Measurements from ENCODE around the gene ALG14.

The ALG14 gene

GRCh38 chr1:95089650-95090287 lies 17.0 kb upstream of the ALG14 start:
- no peak for DNase-seq (ENCODE audit: insufficient read length, low spot score)
- no peak for FAIRE-seq
- no peak for TF ChIP-seq POU2F2 (IDR thresholded peaks at IDR 0.05; ENCODE audit: low read depth, low read length)
- TF ChIP-seq PAX5 (IDR thresholded peaks at IDR 0.05; ENCODE audit: insufficient read depth, low read length, severe bottlenecking): no peak
- TF ChIP-seq TAF1 (IDR thresholded peaks at IDR 0.05; ENCODE audit: low read depth, low read length): no peak
- TF ChIP-seq POLR2A (IDR thresholded peaks at IDR 0.05; ENCODE audit: low read depth, low read length): no peak
- TF ChIP-seq POLR2AphosphoS5 (IDR thresholded peaks at IDR 0.05; ENCODE audit: low read depth, low read length): no peak
- no peak for TF ChIP-seq SPI1 (IDR thresholded peaks at IDR 0.05; ENCODE audit: low read depth, low read length)

- TF ChIP-seq POLR2A (IDR thresholded peaks at IDR 0.05; ENCODE audit: low read depth, low read length) (no peak), POU2F2 (IDR thresholded peaks at IDR 0.05; ENCODE audit: low read depth, low read length) (no peak), TAF1 (IDR thresholded peaks at IDR 0.05; ENCODE audit: low read depth, low read length) (no peak), POLR2AphosphoS5 (IDR thresholded peaks at IDR 0.05; ENCODE audit: low read depth, low read length) (no peak), PAX5 (IDR thresholded peaks at IDR 0.05; ENCODE audit: insufficient read depth, low read length, severe bottlenecking) (no peak), SPI1 (IDR thresholded peaks at IDR 0.05; ENCODE audit: low read depth, low read length) (no peak)
- DNase-seq (ENCODE audit: insufficient read length, low spot score) (no peak), FAIRE-seq (no peak)
These were observed 15.6 kb upstream of the ALG14 start for GRCh38 chr1:95088303-95088702.

- DNase-seq (ENCODE audit: insufficient read length, low spot score) (no peak), FAIRE-seq (no peak)
- TF ChIP-seq POU2F2 (IDR thresholded peaks at IDR 0.05; ENCODE audit: low read depth, low read length) (no peak), TAF1 (IDR thresholded peaks at IDR 0.05; ENCODE audit: low read depth, low read length) (no peak), SPI1 (IDR thresholded peaks at IDR 0.05; ENCODE audit: low read depth, low read length) (no peak), POLR2AphosphoS5 (IDR thresholded peaks at IDR 0.05; ENCODE audit: low read depth, low read length) (no peak), PAX5 (IDR thresholded peaks at IDR 0.05; ENCODE audit: insufficient read depth, low read length, severe bottlenecking) (no peak)
These were observed 14.3 kb upstream of the ALG14 start for GRCh38 chr1:95086949-95087533.

GRCh38 chr1:95085376-95085775 lies 12.6 kb upstream of the ALG14 start:
- DNase-seq (ENCODE audit: insufficient read length, low spot score): no peak
- TF ChIP-seq TAF1 (IDR thresholded peaks at IDR 0.05; ENCODE audit: low read depth, low read length) (no peak), POU2F2 (IDR thresholded peaks at IDR 0.05; ENCODE audit: low read depth, low read length) (no peak), POLR2AphosphoS5 (IDR thresholded peaks at IDR 0.05; ENCODE audit: low read depth, low read length) (no peak), POLR2A (IDR thresholded peaks at IDR 0.05; ENCODE audit: low read depth, low read length) (no peak), SPI1 (IDR thresholded peaks at IDR 0.05; ENCODE audit: low read depth, low read length) (no peak), PAX5 (IDR thresholded peaks at IDR 0.05; ENCODE audit: insufficient read depth, low read length, severe bottlenecking) (no peak)
- no peak for FAIRE-seq

- FAIRE-seq (peak; percentile 66), DNase-seq (ENCODE audit: insufficient read length, low spot score) (peak; percentile 37)
- TF ChIP-seq SPI1 (IDR thresholded peaks at IDR 0.05; ENCODE audit: low read depth, low read length) (no peak), POLR2AphosphoS5 (IDR thresholded peaks at IDR 0.05; ENCODE audit: low read depth, low read length) (no peak), TAF1 (IDR thresholded peaks at IDR 0.05; ENCODE audit: low read depth, low read length) (no peak), POLR2A (IDR thresholded peaks at IDR 0.05; ENCODE audit: low read depth, low read length) (no peak)
These were observed 11.8 kb upstream of the ALG14 start for GRCh38 chr1:95084317-95085176.

GRCh38 chr1:95080879-95081278 lies 8.1 kb upstream of the ALG14 start:
- DNase-seq (ENCODE audit: insufficient read length, low spot score): no peak
- no peak for FAIRE-seq
- TF ChIP-seq SPI1 (IDR thresholded peaks at IDR 0.05; ENCODE audit: low read depth, low read length) (no peak), POLR2A (IDR thresholded peaks at IDR 0.05; ENCODE audit: low read depth, low read length) (no peak), PAX5 (IDR thresholded peaks at IDR 0.05; ENCODE audit: insufficient read depth, low read length, severe bottlenecking) (no peak), TAF1 (IDR thresholded peaks at IDR 0.05; ENCODE audit: low read depth, low read length) (no peak), POU2F2 (IDR thresholded peaks at IDR 0.05; ENCODE audit: low read depth, low read length) (no peak), POLR2AphosphoS5 (IDR thresholded peaks at IDR 0.05; ENCODE audit: low read depth, low read length) (no peak)

GRCh38 chr1:95080446-95080845 lies 7.7 kb upstream of the ALG14 start:
- FAIRE-seq: no peak
- TF ChIP-seq PAX5 (IDR thresholded peaks at IDR 0.05; ENCODE audit: insufficient read depth, low read length, severe bottlenecking): no peak
- no peak for TF ChIP-seq SPI1 (IDR thresholded peaks at IDR 0.05; ENCODE audit: low read depth, low read length)
- TF ChIP-seq POLR2A (IDR thresholded peaks at IDR 0.05; ENCODE audit: low read depth, low read length): no peak
- no peak for TF ChIP-seq POU2F2 (IDR thresholded peaks at IDR 0.05; ENCODE audit: low read depth, low read length)
- no peak for TF ChIP-seq TAF1 (IDR thresholded peaks at IDR 0.05; ENCODE audit: low read depth, low read length)
- no peak for TF ChIP-seq POLR2AphosphoS5 (IDR thresholded peaks at IDR 0.05; ENCODE audit: low read depth, low read length)
- DNase-seq (ENCODE audit: insufficient read length, low spot score): no peak

GRCh38 chr1:95076034-95076433 lies 3.3 kb upstream of the ALG14 start:
- TF ChIP-seq SPI1 (IDR thresholded peaks at IDR 0.05; ENCODE audit: low read depth, low read length) (no peak), POLR2A (IDR thresholded peaks at IDR 0.05; ENCODE audit: low read depth, low read length) (no peak), POLR2AphosphoS5 (IDR thresholded peaks at IDR 0.05; ENCODE audit: low read depth, low read length) (no peak)
- no peak for FAIRE-seq
- no peak for DNase-seq (ENCODE audit: insufficient read length, low spot score)

GRCh38 chr1:95073446-95073845 lies 695 bp upstream of the ALG14 start:
- FAIRE-seq (no peak), DNase-seq (ENCODE audit: insufficient read length, low spot score) (no peak)
- TF ChIP-seq PAX5 (IDR thresholded peaks at IDR 0.05; ENCODE audit: insufficient read depth, low read length, severe bottlenecking) (no peak), SPI1 (IDR thresholded peaks at IDR 0.05; ENCODE audit: low read depth, low read length) (no peak), POLR2AphosphoS5 (IDR thresholded peaks at IDR 0.05; ENCODE audit: low read depth, low read length) (no peak), TAF1 (IDR thresholded peaks at IDR 0.05; ENCODE audit: low read depth, low read length) (no peak), POU2F2 (IDR thresholded peaks at IDR 0.05; ENCODE audit: low read depth, low read length) (no peak), POLR2A (IDR thresholded peaks at IDR 0.05; ENCODE audit: low read depth, low read length) (no peak)

Data from GM12891 (cell line).